Activated CD4-positive, CD25-positive, alpha-beta regulatory T cell treated with anti-CD3 and anti-CD28 coated beads, Interleukin-2, amount 50 U/mL, for 72 hours (primary cell): ENCODE data around the gene SEC16A.
"Not testable (repeated sequence)": the region's sequence is repeated elsewhere in the genome, so short reads cannot be mapped to it uniquely, and the experiment has no call there.

Experiments used
- DNase-seq: peaks from one replicate; pipeline ENCODE4 v3.0.0; 2021

Gene SEC16A

DNA sequence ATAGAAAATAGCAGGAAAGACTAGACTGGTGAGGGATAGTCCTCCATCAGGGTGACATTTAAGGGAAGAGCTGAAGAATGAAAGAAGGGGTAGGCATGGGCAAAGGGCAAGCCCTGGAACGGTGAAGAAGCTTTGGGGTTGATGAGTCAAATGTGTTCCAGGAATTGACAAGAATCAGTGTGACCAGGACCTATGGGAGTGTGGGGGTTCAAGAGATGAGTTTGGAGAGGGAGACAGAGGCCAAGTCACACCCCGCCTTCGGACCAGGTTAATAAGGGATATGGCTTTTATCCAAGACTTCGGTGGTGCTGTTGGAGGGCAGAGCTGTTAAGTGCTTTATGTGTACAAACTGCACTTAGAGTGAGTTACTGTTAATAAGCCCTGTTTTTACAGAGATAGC is 71.5 kb downstream of the SEC16A start:
- no peak for DNase-seq

- peak; percentile 98 for DNase-seq
Measured at GRCh38 chr9:136410500-136411287, 72.1 kb downstream of the SEC16A start, which contains the start of the genes ENTR1 and PMPCA. ENTR1 (minus strand) TSS chr9:136410614; CDS start chr9:136410397, 217 bp downstream. PMPCA (plus strand) TSS chr9:136410658; CDS start chr9:136410669, 11 bp downstream.

- DNase-seq = peak; percentile 51
Measured at GRCh38 chr9:136409557-136410455, 73.0 kb downstream of the SEC16A start.

DNA sequence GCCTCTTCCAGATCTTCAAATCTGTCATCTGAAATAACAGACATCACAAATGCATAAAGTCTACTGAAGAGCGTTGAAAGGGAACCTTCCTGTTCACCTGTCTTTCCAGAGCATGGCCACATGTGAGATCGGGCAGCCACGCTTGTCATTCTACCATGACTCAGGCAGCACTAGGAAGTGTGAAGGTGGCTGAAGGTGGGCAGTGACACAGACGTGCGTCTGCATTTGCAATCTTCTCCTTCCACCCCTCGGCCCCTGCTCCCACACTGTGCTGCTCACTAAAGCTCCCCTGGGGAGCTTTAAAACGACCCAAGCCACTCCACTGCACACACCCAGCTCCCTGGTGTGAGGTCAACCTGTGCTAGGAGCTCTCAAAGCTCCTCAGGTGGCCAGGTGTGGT is 74.9 kb downstream of the SEC16A start:
- DNase-seq = no peak

DNA sequence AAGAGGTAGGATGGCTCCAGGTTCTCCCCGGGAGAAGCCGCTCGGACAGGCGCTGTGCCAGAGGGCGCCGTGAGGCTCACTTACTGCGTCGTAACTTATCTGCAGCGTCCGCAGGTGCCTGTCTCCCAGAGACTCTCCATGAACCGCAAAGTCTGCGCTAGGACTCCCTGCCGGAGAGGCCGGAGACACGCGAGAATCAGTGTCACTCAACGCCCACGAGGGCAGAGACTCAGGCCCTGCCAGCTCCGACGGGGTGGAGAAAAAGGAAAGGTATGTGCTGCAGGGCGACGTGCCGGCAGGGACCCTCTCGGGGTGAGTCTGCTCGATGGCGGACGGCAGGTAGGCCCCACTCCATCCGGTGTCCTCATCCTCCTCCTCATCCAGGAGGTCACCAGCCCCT is 75.8 kb downstream of the SEC16A start:
- not testable (repeated sequence) for DNase-seq

GRCh38 chr9:136405904-136406303 is 76.9 kb downstream of the SEC16A start:
- not testable (repeated sequence) for DNase-seq

- no peak for DNase-seq
Measured at GRCh38 chr9:136405481-136405880, 77.4 kb downstream of the SEC16A start.

- no peak for DNase-seq
Measured at GRCh38 chr9:136404801-136405136, 78.1 kb downstream of the SEC16A start.

DNA sequence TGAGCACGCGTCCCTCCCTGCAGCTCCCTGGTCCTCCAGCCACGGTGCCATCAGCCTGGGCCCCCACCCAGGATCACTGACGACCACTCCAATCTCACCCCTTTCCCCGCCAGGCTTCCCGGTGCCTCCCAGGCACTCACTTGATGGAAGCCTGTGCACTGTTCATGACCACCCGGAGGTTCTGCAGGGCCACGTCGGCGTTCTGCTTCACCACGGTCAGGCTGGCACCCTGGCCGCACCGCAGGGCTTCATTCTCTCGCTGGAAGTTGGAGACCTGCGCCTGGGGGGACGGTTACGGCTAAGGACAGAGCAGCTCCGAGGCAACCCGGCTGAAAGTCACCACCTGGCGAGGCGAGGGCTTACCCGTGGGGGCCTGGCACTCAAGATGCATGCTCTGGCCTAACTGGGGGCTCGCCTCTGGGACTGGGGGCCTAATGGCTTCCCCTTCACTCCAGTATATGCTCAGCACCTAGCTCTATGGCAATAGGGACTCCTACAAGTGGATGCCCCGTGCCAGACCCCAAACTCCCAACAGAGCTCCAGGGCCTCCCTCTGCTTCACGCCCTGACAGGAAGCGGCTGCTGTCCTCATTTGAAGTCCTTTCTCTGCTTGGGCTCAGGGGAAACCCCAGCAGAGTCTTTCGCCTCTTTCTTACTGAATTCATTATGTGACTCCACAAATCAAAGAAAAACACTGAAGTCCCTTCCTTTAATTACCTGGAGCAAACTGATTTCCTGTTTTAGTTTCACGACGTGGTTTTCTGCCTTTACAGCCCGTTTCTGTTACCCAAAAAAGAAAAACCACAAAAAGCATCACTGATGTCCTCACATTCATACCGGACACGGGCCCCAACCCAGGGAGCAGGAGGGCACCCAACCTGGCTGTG is 78.7 kb downstream of the SEC16A start:
- peak; percentile 54 for DNase-seq

DNA sequence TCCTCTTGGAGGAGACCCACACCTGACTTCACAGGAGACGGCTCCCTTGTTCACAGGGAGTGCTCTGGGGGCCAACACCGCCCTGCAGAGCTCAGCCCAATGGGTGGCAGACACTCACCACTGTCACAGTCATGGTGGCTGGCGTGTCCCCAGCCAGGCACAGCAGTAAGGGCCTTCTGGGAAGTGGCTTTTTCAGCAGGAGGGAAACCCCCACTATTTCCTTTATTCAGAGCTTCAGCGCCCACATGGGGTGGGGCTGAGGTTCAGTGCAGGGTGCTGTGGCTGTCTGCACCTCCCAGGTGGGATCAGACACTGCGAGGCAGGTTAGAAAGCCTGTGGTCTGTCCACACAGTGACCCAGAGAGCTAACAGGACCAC is 79.3 kb downstream of the SEC16A start:
- peak; percentile 68 for DNase-seq

DNA sequence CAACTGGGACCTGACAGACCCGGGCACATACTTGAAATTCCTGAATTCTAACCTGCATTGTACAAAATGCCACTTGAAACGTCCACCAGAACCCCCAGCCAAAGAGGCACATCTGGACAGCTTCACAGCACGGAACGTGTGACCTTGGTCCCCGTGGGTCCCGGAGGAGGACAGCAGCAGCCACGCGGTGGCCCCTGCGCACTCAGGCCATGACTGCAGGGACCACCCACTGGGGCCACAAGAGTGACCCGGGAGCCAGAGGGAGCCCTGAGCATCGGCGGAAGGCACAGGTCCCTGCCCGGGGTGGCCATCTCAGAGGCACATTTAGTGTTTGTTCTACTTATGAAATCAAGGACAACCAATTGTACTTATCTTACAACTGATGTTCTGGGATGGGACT is 80.8 kb downstream of the SEC16A start:
- no peak for DNase-seq

DNA sequence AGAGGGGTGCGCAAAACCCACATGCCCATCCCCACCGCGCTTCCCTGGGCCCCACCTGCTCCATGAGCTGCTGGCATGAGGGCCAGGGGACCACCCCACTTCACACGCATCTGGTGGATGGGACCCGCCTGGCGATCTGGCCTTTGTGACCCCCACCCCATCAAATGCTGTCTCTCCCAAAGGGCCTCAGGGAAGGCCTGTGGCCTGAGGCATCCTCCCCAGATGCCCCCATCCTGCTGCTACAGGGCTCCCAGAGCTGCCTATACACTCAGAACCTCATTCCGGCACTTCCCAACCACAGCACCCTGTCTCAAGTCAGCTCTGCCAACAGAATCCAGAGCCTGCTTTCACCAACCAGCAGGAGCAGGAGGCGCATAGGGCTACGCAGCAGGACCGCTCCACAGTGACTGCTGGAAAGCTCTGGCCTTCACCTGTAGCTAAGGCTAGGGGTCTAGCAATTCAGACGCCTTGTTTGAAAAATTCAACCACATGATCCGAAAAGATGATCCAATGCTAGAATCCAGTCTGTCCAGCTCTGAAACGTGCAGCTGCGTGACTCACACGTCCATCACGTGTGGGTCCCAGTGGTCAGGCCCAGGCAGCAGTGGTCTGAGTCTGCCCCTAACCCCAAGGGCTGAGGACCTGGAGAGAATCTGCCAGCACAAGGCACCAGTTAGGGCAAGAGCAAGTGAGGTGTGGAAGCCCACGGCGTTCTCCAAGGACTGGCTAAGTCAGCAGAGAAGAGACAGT is 81.5 kb downstream of the SEC16A start:
- no peak for DNase-seq

DNA sequence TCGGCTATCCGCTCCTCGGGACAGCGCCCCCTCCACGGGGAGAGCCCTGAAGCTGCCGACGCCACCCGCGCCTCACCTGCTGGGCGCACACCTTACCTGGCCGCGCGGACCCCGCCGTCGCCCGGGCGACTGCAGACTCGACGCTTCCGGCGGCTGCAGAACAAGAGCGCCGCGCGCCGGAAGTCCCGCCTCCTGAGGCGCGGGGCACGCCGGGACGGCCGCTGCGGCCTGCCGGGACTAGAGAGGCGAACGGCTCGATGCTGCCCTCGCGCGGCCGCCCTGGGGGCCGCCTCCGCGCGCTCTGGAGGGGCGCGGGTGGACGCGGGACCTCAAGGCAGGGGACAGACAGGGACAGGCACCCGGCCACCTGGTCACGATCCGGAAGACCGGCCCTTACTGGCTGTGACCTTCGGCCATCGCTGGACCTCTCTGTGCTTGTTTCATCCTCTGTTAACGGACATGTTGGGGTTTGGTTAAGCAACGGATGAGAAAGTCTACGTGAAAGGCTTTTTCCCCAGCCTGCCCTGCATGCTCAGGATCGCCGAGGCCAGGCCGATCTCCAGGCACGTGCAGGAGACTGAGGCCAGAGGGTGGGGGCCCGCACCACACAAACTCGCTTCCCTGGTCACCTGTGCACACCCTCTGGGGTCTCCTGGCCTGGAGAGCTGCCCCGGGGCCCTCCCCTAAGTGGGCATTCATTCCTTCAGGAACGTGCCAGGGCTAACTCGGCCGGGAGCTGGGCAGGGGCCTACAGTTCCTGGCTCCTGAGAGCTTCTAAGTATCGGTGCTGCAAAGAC is 82.6 kb downstream of the SEC16A start, which contains the start of gene SNAPC4:
SNAPC4 (minus strand) TSS at position 133 of the 797 bp plus-strand sequence. CDS start 1,742 bp downstream, outside the sequence.
- peak; percentile 92 for DNase-seq

DNA sequence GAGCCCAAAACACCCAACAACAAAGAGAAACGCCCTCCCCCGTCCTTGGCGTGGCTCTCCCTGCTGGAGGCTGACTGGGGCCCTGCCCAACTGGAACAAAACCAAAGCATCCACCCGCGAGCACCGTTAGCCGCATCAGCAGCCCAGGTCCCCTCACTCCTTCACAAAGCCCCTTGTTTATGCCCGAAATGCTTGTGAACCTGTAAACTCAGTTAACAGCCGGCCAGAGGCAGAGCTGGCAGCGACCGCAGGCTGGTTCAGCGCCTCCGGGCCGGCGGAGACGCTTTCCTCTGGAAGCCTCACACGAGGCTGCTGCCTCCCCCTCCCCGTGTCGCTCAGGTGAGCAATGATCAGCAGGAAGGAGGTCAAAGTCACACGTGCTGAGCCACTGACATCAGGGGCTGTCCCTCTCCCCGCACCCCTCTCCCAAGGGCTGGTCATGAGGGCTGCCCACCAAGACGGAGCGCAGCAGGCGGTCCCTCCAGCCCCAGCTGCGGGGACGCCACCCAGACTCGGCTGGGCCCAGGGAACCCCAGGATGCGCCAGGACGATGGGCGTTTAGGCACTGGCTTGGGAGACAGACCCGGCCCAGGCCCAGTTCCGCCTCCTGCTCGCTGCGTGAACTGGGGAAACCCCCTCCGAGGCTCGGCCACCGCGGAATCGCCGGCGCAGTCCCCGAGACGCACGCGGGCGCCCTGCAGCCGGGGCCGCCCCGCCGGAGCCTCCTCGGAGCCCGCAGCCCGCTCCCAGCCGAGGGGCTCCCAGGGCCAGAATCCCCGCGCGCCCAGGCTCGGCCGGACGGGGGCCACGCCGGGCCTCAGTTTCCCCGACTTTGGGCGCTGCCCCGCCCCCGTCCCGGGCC is 83.4 kb downstream of the SEC16A start:
- DNase-seq = peak; percentile 69

GRCh38 chr9:136398286-136398685 is 84.6 kb downstream of the SEC16A start:
- no peak for DNase-seq

DNA sequence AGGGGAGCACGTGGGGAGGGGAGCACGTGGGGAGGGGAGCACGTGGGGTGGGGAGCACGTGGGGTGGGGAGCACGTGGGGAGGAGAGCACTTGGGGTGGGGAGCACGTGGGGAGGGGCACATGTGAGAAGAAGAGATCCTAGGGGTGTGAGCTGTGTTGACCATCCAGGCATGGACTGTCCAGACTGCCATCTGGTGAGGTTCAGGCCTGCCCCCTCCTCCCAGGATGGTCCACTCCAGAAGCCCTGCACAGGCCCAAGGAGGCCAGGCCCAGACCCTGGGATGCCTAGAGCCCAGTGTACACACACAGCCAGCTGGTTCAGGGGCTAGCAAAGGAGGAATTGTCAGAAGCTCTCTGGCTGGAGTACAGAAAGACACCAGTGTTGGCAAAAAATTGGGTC is 85.2 kb downstream of the SEC16A start:
- no peak for DNase-seq

DNA sequence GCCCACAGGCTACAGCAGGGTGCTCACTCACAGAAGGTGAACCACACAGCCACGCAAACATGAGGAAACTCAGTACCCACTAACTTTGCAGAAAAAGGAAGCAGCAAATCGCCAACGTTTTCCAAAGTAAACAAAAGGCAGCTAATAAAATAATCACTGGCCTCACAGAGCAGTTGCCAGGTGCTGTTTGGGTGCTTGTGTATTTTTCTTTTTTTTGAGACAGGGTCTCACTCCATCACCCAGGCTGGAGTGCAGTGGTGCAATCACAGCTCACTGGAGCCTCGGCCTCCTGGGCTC is 86.7 kb downstream of the SEC16A start:
- DNase-seq = no peak

GRCh38 chr9:136395345-136396218 is 87.3 kb downstream of the SEC16A start:
- DNase-seq = no peak

GRCh38 chr9:136395020-136395340 is 87.9 kb downstream of the SEC16A start:
- no peak for DNase-seq
